ENCODE data around the gene TNFRSF25.

TNFRSF25 gene

GRCh38 chr1:6416906-6417305 is 49.1 kb downstream of the TNFRSF25 start:
- TF ChIP-seq GATA2 (IDR thresholded peaks at IDR 0.05; ENCODE audit: low read depth, low read length): no peak
- TF ChIP-seq GATA3 (IDR thresholded peaks at IDR 0.05; ENCODE audit: low read depth, low read length): no peak

- no peak for TF ChIP-seq GATA3 (IDR thresholded peaks at IDR 0.05; ENCODE audit: low read depth, low read length)
- TF ChIP-seq GATA2 (IDR thresholded peaks at IDR 0.05; ENCODE audit: low read depth, low read length): no peak
Observed at GRCh38 chr1:6416295-6416656, 49.7 kb downstream of the TNFRSF25 start.

- no peak for TF ChIP-seq GATA2 (IDR thresholded peaks at IDR 0.05; ENCODE audit: low read depth, low read length)
- TF ChIP-seq GATA3 (IDR thresholded peaks at IDR 0.05; ENCODE audit: low read depth, low read length): no peak
Observed at GRCh38 chr1:6414881-6415626, 50.9 kb downstream of the TNFRSF25 start.

GRCh38 chr1:6414443-6414844 is 51.5 kb downstream of the TNFRSF25 start:
- TF ChIP-seq GATA3 (IDR thresholded peaks at IDR 0.05; ENCODE audit: low read depth, low read length): no peak
- TF ChIP-seq GATA2 (IDR thresholded peaks at IDR 0.05; ENCODE audit: low read depth, low read length): no peak

- TF ChIP-seq GATA3 (IDR thresholded peaks at IDR 0.05; ENCODE audit: low read depth, low read length) (no peak), GATA2 (IDR thresholded peaks at IDR 0.05; ENCODE audit: low read depth, low read length) (no peak)
Observed at GRCh38 chr1:6412896-6413295, 53.1 kb downstream of the TNFRSF25 start.
